Measurements from ENCODE around the gene NDUFS5.
A peak's percentile ranks its signal among the peaks of the same experiment; 100 is the strongest.
"Not testable (repeated sequence)": the region's sequence is repeated elsewhere in the genome, so short reads cannot be mapped to it uniquely, and the experiment has no call there.

The NDUFS5 gene

DNA sequence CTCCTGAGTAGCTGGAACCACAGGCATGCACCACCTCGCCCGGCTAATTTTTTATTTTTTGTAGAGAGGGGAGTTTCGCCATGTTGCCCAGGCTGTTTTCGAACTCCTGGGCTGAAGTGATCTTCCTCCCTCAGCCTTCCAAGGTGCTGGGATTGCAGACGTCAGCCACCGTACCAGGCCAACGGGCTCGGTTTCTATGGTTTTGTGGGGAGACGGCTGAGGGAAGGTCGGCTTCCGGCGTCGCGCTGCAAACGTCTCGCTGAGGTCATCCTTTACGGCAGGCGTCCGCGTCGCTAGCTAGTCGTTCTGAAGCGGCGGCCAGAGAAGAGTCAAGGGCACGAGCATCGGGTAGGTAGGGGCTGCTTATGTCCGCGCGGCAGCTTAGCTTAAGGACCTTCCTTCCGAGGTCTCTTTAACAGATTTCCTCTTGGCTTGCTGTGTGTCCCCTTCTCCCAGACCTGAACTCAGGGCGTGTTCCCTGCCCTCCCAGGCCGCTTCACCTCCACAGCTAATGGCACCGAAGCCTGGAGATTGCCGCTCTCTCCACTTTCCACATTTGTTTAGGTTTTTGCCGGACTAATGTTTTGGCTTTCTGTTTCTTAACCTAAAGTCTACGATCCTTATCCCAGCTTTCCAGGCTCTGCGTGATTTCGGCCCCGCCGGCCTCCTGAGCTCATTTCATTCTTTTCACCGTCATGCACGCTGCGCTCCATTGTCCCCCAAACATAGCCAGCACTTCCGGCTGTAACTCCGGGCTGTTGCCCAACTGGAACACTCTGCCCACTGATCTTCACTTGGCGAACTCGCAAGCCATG is at the start of gene NDUFS5:
NDUFS5 (plus strand) TSS at position 300 of the 815 bp plus-strand sequence. CDS start 2,375 bp downstream, outside the sequence.
- DNase-seq = peak; percentile 86

DNA sequence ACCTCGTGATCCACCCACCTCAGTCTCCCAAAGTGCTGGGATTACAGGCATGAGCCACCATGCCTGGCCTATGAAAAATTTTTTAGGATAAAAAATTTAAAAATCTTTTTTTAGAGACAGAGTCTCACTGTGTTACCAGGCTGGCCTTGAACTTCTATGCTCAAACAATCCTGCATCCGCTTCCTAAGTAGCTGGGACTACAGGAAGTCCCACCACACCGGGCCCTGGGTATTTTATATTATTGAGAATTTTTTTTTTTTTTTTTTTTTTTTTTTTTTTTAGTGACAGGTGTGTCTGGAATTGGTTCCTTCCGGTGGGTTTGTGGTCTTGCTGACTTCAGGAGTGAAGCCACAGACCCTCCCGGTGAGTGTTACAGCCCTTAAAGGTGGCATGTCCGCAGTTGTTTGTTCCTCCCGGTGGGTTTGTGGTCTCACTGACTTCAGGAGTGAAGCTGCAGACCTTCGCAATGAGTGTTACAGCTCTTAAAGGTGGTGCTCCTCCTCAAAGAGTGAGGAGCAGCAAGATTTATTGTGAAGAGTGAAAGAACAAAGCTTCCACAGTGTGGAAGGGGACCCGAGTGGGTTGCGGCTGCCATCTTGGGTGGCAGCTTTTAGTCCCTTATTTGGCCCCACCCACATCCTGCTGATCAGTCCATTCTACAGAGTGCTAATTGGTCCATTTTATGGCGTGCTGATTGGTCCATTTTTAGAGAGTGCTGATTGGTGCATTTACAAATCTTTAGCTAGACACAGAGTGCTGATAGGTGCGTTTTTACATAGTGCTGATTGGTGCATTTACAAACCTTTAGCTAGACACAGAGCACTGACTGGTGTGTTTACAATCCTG is 48.5 kb upstream of the NDUFS5 start:
- DNase-seq = peak; percentile 83

DNA sequence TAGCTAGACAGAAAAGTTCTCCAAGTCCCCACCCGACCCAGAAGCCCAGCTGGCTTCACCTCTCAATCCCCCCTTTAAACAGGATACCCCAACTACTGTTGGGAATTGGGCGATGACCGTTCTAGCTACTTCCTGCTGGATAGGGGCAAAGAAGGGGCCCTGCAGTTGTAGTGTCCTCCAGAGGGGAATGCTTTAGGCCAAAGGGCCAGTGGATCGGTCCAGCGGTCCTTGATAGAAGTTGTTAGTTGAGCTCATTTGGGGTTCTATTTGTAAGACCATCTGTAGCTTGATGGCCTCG is 48.0 kb upstream of the NDUFS5 start:
- not testable (repeated sequence) for DNase-seq

DNA sequence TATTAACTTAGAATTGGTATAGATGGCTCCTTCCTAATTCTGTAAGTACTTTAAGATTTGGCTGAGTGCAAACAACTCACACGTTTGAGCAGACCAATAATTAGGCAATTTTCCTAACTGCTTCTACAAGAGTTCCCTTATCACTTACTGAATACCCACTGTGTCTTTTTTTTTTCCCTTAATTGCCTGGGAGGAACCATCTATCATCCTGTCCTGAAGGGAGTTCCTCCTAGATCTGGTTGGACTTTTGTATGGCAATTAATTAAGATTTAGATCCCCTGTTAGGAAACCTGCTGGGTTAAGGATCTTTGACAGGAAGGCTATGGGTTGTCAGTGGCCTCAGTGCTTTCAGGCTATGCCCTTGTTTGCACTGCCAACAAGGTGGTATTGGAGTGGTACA is 46.8 kb upstream of the NDUFS5 start:
- DNase-seq = not testable (repeated sequence)

DNA sequence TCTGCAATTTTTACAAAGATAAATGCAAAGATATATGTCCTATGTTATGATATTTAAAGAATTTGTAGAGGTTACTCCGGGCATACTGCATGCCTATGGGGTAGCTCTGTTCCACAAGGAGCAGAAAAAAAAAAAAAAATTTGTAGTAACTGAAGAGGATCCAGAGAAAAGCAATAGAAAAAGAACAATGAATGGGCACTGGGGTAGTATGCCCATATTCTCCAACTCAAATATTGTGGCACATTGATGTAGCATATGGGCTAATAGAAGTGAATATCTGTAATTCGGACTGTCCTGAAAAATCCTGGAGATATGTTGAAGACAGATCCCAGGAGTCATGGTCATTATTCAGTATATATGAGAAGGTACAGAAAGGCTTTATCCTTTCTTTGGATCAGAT is 36.2 kb upstream of the NDUFS5 start:
- no peak for DNase-seq

DNA sequence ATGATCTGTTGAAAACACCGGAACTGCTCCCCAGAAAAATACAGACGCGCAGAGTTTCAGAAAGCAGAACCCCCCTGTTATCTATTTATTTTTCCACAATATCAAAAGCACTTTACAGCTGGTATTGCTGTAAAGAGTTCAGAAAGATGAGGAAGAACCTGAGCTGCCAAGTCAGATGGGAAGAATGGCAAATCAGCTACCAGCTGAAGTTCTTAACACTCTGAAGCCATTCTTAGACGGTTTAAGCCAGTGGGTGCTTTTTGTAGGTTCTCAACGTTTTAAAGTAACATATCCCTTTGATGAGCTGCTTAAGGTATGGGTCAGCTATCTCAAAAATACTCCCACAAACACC is 35.8 kb upstream of the NDUFS5 start:
- no peak for DNase-seq

DNA sequence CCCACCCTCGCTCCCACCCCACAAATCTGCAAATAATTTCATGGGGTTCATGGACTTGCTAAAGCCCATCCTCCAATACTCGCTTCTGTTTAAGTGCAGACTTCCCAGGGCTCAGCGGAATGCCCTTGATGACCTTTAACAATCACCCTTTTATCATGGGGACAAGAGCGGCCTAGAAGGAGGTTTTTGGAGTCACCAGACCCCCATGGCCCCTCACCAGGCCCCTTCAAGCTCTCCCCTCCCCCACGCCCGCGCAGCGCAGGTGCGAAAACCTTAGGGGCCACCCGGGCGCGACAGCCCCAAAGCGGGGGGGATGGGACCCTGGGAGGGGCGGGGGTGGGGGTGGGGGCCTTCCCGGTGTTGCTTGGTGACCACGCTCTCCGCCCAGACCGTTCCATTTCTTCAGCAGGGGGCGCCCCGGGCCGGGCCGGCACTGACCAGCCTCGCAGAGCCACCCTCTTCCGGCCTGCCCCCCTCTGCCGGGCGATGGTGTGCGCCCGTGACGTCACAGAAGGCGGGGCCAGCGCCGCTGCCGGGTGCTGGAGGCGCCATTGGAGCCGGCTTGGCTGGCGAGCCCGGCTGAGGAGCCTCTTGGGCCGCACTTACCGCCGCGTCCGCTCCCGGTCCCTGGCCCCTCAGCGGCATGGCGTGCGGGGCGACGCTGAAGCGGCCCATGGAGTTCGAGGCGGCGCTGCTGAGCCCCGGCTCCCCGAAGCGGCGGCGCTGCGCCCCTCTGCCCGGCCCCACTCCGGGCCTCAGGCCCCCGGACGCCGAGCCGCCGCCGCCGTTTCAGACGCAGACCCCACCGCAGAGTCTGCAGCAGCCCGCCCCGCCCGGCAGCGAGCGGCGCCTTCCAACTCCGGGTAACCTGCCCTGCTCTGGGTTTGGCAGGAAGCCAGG is 35.2 kb upstream of the NDUFS5 start, which contains the start of gene AKIRIN1:
AKIRIN1 (plus strand) TSS at position 539 of the 900 bp plus-strand sequence; CDS start at position 644, 105 bp downstream.
- peak; percentile 98 for DNase-seq

DNA sequence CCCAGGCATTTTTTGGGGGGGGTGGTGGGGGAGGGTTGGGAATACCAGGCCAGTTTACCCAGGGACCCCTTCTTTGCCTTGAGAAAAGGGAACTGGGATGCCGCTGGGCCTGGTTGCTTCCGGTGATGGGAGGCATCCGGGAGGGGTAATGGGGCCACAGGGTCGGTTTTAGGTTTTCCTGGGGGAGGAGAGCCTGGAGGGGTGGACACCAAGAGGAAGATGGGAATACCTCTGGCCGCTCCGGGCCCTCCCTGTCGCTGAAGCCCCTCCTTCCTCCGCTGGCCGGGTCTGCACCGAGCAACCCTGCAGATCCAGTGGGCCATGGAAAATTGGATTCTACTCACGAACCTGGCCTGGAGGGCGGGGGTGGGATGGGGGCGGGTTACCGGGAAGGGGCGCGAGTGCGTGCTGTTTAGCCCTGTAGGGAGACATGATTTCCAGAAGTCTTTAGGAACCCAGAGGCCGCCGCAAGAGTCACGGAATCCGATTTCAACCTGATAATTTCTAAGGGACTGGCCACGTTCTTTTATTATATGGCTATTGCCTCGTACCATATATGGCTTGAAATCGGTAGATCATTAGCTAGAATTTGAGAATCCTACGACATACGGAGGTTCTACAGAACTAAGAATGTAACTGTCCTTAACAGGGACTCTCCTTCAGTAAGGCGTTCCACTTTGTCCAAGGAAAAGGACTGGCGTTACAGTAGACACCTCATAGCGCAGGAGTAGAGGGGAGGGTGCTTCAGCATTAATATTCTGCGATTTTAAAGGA is 34.3 kb upstream of the NDUFS5 start:
- DNase-seq = peak; percentile 14

DNA sequence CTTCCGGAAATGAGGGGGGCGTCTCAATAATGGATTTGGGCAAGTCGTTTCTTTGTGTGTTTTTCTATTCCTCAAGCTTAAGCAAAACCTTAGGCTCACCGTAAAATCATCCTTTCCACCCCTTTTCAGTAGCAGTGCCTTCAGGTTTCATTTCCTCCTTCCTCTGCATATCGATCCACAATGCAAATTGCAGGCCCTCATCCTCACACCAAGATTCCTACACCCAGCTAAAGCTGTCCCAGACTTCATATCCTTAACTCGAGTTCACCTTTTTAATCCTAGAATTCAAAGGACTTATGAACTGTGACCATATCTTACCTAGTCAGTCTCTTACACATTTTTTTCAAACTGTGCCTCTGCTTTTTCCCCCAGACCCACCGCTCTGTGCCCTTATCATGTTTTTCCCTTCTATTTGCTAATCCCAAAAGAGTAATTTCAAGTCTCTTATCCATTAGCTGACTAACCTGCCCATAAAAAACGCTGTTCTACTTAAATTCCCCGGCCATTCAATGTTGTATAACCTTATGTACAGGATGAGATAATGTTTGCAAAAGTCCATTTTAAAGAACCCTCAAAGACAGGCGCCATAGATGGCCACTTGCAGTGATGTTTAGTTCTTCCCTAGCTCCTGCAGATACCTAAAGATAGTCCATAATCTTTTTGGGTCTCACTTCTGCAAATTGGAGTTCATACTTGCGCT is 33.6 kb upstream of the NDUFS5 start:
- DNase-seq = no peak

DNA sequence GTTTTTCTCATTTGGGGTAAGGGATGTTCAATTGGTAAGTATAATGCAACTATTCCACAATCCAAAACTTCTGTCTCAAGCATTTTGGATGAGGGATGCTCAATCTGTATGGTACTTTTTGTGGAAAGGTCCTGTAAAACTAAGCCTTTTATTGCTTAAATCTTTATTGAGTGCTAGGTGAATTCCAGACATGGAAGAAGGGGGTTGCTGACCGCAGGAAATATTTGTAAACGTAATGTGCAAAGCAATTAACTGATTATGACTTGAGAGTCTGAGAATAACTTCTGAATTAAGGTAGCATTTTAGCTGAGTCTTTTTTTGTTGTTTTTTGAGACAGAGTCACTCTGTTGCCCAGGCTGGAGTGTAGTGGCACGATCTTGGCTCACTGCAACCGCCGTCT is 32.0 kb upstream of the NDUFS5 start:
- DNase-seq = no peak

DNA sequence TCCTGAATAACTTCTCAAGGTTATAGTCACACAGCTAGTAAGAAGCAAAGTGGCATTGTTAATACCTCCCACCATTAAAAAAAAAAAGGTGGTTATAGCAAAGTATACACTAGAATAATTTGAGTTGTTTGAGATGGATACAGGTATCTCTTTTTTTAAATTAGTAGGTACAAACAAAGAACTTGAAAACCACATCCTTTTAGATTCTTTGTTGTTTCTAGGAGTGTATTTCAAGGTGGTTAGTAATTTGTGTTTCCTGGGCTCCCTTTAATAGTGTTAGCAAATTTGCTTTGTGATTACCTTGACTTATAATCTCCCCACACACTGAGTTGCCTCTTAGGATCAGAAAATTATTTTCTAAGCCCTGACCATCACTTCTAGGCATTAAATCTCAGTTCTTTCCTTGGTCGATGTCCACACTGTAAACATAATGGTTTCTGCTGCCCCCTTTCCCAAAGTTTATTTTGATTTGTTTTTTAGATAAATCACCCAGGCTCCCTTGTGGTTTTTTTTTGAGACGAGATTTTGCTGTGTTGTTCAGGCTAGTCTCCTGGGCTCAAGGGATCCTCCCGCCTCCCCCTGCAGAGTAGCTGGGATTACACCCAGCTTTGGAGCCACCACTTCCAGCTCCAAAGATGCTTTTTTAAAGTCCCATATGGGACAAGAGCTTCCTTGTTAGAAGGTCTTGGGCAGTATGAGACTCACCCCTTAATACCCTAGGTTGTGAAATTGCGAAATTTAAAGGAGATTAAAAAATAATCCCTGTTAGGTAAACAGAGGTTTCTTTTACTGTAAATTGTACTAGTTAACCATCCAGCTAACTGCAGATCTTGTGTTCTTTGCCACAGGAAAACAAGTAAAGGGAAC is 28.9 kb upstream of the NDUFS5 start:
- DNase-seq = peak; percentile 39

DNA sequence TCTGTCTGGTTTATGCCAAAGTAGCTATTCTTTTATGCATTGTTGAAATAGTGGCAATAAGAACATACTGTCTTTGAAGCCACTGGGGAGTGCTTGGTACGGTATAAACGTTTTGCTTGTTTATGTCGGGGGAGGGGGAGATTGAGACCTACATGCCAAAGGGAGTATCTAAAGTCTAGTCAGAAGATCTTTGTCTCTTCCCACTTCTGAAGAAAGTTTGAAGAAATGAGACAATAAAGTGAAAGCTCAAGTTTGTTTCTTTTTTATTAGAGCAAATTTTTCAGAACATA is 28.3 kb upstream of the NDUFS5 start:
- no peak for DNase-seq

DNA sequence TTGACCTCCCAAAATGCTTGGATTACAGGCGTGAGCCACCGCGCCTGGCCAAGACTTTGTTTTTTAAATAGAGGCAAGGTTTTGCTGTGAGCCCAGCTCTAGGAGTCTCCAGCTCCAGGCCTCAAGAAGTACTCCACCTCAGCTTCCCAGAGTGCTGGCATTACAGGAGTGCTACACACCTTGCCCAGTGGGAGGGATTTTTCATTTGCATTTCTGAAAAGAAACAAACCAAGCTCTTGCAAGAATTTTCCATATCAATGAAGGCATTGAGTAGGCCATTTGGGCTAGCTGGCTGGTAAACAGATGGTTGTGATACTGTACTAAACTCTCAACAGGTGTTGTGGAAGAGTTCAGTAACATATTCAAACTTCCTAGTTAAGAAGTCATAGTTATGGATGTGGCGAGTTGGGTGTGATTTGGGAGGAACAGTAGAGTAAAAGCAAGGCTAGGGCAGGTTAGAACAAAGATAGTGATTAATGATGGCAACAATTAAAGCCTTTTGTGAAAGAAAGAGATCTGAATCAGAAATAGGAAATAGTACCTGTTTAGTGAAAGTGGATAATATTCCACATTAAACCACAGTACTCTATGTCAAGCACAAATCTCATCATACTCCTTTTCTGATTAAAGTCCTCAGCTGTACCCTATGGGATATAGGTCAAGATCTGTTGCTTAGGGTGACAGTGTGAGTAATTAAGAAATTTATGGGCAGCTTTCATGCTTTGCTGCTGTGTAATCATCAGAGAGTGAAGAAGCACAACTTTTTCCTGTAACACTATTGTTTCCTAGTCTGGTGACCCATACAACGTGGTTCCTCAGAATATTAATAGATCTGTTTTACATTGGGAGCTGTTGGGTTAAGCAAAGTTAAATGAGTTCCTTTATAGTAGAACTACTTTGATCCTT is 24.4 kb upstream of the NDUFS5 start:
- no peak for DNase-seq

DNA sequence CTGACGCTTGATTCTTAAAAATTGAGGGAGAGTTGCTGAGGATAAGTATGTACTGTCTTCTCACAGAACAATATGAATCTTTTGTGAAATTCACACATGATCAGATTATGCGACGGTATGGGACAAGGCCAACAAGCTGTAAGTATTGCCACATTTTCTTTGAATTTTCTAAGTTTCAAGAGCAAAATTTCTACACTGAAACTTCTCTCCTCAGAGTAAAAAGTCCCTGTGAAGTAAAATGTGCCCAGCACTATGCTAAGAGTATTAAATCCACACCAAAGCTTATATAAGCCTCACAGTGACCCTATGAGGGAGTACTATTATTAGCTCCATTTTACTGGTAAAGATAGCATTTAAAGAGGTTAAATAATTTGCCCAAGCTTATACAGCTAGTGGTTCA is 22.9 kb upstream of the NDUFS5 start:
- no peak for DNase-seq

DNA sequence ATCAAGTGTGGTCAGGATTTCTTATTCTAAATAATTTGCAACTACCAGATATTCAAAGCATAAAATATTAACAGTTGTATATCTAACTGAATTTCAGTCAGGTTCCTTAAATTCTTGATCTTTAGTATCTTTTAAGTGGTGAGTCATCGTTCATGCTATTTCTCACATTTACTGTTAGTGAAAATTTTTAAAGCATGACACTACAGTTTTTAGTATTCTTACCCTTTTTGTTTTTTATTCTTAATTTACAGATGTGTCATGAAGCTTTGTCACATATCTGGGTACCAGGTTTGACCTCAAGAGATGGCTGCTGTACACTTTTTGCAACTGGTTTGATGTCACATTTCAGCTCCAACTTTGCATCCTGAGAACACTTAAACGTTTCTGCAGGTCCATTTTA is 22.4 kb upstream of the NDUFS5 start:
- DNase-seq = no peak

DNA sequence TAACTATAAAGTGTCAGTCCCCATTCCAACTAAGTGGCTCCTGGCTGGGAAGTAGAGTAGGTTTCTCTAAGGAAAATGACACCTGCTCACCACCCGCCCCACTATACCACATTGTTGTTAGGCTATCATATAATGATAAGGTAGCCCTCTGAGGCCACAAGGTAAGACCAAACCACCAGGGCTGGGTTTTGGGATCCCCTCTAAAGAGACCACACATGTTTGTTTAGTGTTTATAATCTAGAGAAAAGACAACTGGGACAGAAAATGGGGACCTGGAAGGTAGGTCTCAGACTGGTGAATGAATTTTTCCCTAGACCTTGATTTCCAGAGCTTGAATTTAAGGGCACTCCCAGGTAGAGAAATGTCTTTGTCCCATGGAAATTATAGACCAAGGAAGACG is 19.9 kb upstream of the NDUFS5 start:
- DNase-seq = no peak

DNA sequence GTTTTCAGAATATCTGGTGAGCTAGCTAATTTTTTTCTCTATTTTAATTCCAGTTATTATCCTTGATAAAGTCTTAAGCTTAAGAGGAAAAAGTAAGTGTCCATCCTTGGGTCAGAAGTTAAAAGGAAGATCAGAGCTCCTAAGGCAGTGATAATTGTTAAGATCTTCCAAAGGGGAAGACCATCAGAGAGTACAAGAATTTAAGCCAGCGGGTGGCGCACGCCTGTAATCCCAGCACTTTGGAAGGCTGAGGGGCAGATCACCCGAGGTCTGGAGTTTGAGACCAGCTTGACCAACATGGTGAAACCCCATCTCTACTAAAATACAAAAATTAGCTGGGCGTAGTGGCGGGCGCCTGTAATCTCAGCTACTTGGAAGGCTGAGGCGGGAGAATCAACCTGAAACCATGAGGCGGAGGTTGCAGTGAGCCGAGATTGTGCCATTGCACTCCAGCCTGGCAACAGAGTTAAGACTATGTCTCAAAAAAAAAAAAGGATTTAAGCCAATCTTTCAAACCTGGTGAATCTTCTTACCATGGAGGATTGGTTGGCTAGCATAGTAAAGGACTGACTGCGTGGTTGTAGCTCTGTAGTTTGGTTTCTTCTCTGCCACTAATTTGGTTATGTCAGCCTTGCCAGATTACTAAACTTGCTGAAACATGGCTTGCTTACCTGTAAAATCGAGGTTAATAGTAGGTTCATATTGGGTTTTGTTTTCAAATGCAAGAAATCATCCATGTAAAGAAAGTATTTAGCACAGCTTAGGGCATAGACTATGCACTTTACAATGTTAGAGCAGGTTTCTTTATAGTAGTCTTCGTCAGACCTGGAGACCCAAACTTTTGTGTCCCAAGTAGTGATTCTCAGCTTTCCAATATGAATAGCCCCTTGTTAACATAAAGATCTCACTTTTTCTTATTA is 19.2 kb upstream of the NDUFS5 start:
- no peak for DNase-seq

DNA sequence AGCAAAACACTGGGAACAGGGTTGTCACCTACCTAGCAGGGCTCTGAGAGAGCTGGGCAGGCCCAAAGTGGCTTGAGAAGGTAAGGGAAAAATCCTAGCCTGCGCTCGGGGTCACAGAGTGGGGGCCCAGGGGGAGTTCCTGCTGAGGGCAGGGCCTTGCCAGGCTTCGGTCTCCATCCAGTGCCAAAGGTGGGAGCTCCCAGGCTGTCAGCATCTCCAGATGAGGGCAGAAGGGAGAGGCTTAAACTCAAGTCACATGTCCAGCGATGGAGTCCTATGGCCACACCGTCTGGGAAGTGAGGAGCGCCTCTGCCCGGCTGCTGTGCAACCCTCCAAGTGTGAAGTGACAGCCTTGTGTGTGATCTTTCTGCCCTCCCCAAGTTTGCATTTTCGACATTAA is 11.2 kb upstream of the NDUFS5 start:
- DNase-seq = not testable (repeated sequence)

Data from CD4-positive, alpha-beta T cell treated with Interleukin-12 subunit alpha and Interleukin-12 subunit beta, for 1 hour (primary cell).